ENCODE measurements around the gene PLEKHG7.
"Not testable (repeated sequence)": the region's sequence is repeated elsewhere in the genome, so short reads cannot be mapped to it uniquely, and the experiment has no call there.

The PLEKHG7 gene

GRCh38 chr12:92717202-92717601 is 14.4 kb downstream of the PLEKHG7 start:
- no peak for DNase-seq

GRCh38 chr12:92718483-92718990 is 15.7 kb downstream of the PLEKHG7 start:
- no peak for DNase-seq

- no peak for DNase-seq
Measured at GRCh38 chr12:92719674-92720073, 16.9 kb downstream of the PLEKHG7 start.

GRCh38 chr12:92721130-92721529 is 18.3 kb downstream of the PLEKHG7 start:
- DNase-seq = no peak

GRCh38 chr12:92721656-92722055 is 18.9 kb downstream of the PLEKHG7 start:
- no peak for DNase-seq

GRCh38 chr12:92722897-92723296 is 20.1 kb downstream of the PLEKHG7 start:
- no peak for DNase-seq

GRCh38 chr12:92726850-92727249 is 24.1 kb downstream of the PLEKHG7 start:
- DNase-seq = no peak

- no peak for DNase-seq
Measured at GRCh38 chr12:92729773-92730305, 27.1 kb downstream of the PLEKHG7 start.

- no peak for DNase-seq
Measured at GRCh38 chr12:92730758-92731157, 28.0 kb downstream of the PLEKHG7 start.

GRCh38 chr12:92732216-92732615 is 29.4 kb downstream of the PLEKHG7 start:
- peak; percentile 67 for DNase-seq

- no peak for DNase-seq
Measured at GRCh38 chr12:92732716-92733115, 29.9 kb downstream of the PLEKHG7 start.

GRCh38 chr12:92733181-92733580 is 30.4 kb downstream of the PLEKHG7 start:
- no peak for DNase-seq

GRCh38 chr12:92733661-92734060 is 30.9 kb downstream of the PLEKHG7 start:
- DNase-seq = no peak

- DNase-seq = peak; percentile 69
Measured at GRCh38 chr12:92735131-92735721, 32.4 kb downstream of the PLEKHG7 start.

- DNase-seq = no peak
Measured at GRCh38 chr12:92736605-92737004, 33.8 kb downstream of the PLEKHG7 start.

- no peak for DNase-seq
Measured at GRCh38 chr12:92737855-92738850, 35.4 kb downstream of the PLEKHG7 start.

GRCh38 chr12:92739113-92739512 is 36.3 kb downstream of the PLEKHG7 start:
- DNase-seq = no peak

GRCh38 chr12:92740411-92740810 is 37.6 kb downstream of the PLEKHG7 start:
- no peak for DNase-seq

GRCh38 chr12:92743026-92743425 is 40.2 kb downstream of the PLEKHG7 start:
- no peak for DNase-seq

GRCh38 chr12:92745856-92746550 is 43.2 kb downstream of the PLEKHG7 start:
- DNase-seq = no peak

- no peak for DNase-seq
Measured at GRCh38 chr12:92747151-92747550, 44.4 kb downstream of the PLEKHG7 start.

- DNase-seq = not testable (repeated sequence)
Measured at GRCh38 chr12:92749691-92750090, 46.9 kb downstream of the PLEKHG7 start.
